Esophagus squamous epithelium (tissue), 4 donors: ENCODE results near the gene PLEKHA1.

Experiments
- CTCF ChIP-seq, 6 experiments: fragments of 450-650 bp in 4 of 6; fragments of 200-600 bp in 2 of 6; sonication (generic) in 2 of 6; IDR thresholded peaks; one replicate each; pipeline ENCODE4 v1.5.1; 2016 to 2019; ENCODE audit warnings: antibody characterized with exemption in 6 of 6, mild to moderate bottlenecking in 4 of 6, moderate library complexity in 4 of 6
- POLR2A ChIP-seq, 4 donors: fragments of 450-650 bp; IDR thresholded peaks; one replicate each; pipeline ENCODE4 v1.6.1; 2017; ENCODE audit warnings: antibody characterized with exemption in 4 of 4, mild to moderate bottlenecking in 4 of 4, moderate library complexity in 3 of 4

GRCh38 chr10:122421742-122422141 is 47.2 kb downstream of the PLEKHA1 start:
- TF ChIP-seq CTCF (IDR thresholded peaks at IDR 0.05) = no peak
- TF ChIP-seq POLR2A (IDR thresholded peaks at IDR 0.05) = no peak
